Body of pancreas (tissue), 4 donors: ENCODE results near the gene ANKRD24. TPM values are rescaled to one million over a fixed set of nuclear protein-coding genes. Genes with fewer than 3 reads are reported as not detected.
"Not testable (repeated sequence)": the region's sequence is repeated elsewhere in the genome, so short reads cannot be mapped to it uniquely, and the experiment has no call there.

Experiments used
- ATAC-seq: fragments of 150-250 bp; one replicate; pipeline ENCODE4 v1.9.1; 2016
- DNase-seq, 4 donors: peaks; one replicate each; pipeline ENCODE4 v3.0.0-alpha.2; 2019
- H3K27ac ChIP-seq, 4 donors: fragments of 200-600 bp; sonication (generic); 1 replicate in 3 of 4; 2 replicates in 1 of 4; pipeline versions ENCODE4 v1.5.1 to v1.6.1; 2016 to 2019; ENCODE audit warnings: mild to moderate bottlenecking in 1 of 4, mixed read lengths in 1 of 4, moderate library complexity in 1 of 4
- H3K27me3 ChIP-seq, 2 donors: fragments of 200-600 bp; sonication (generic); one replicate each; pipeline ENCODE4 v1.6.0; 2016; ENCODE audit warnings: mild to moderate bottlenecking in 1 of 2
- H3K36me3 ChIP-seq, 2 donors: fragments of 200-600 bp; sonication (generic); replicated peaks in 1 of 2; 2 replicates each; pipeline ENCODE4 v1.5.1; 2016; ENCODE audit warnings: low read depth in 2 of 2; ENCODE audit not compliant: insufficient read depth in 1 of 2
- H3K4me1 ChIP-seq: fragments of 200-600 bp; sonication (generic); one replicate; pipeline ENCODE4 v1.6.0; 2016
- H3K4me3 ChIP-seq, 2 donors: fragments of 200-600 bp; sonication (generic); 1 replicate in 1 of 2; 2 replicates in 1 of 2; pipeline ENCODE4 v1.5.1; 2016 to 2019
- H3K9me3 ChIP-seq, 3 donors: fragments of 200-600 bp; sonication (generic); 1 replicate in 2 of 3; 2 replicates in 1 of 3; pipeline ENCODE4 v1.5.1; 2016
- POLR2A ChIP-seq, 3 donors: fragments of 450-650 bp; IDR thresholded peaks; one replicate each; pipeline ENCODE4 v1.6.1; 2016; ENCODE audit warnings: antibody characterized with exemption in 3 of 3, mild to moderate bottlenecking in 2 of 3
- WGBS, 2 donors: methylation state at CpG; one replicate each; pipeline ENCODE4 v1.1.5; 2017; 5-methylcytosine and 5-hydroxymethylcytosine counted together
- intact Hi-C: fragments of 100-400 bp; cut with DNase I; formaldehyde crosslinking; loops from one replicate; pipeline ENCODE4 v1.15.1; 2023
- total RNA-seq, 2 donors: library from RNA; depleted of rRNA; stranded (reverse); fragments of >200 nt; gene quantifications; one replicate each; pipeline ENCODE4 v1.1.0, GENCODE V29; 2016
- TF ChIP-seq, protein P1 (sequence below), 7 experiments: fragments of 450-650 bp in 4 of 7; fragments of 200-600 bp in 3 of 7; sonication (generic) in 3 of 7; IDR thresholded peaks; one replicate each; pipeline ENCODE4 v1.5.1; 2016 to 2019; ENCODE audit warnings: antibody characterized with exemption in 7 of 7

The ANKRD24 gene
- total RNA-seq, 2 donors from 2014 or later = 2.1 to 3.6 TPM

DNA sequence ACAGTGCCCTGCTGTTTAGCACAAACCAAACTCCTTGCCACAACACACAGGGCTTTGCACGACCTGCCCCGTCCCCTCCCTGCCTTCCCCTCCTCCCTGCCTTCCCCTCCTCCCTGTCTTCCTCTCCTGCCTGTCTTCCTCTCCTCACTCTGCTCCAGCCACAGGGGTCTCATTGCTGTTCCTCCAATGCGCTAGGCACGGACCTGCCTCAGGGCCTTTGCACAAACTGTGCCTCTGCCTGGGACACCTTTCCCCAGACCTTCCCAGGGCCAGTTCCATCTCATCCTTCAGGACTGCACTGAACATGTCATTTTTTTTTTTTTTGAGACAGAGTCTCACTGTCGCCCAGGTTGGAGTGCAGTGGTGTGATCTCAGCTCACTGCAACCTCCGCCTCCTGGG is 30.9 kb upstream of the ANKRD24 start:
- no peaks in the 10 kb centered on the region for H3K27me3 ChIP-seq
- 79% methylated on average over 6 of the region's 6 CpGs for WGBS, 2 donors

DNA sequence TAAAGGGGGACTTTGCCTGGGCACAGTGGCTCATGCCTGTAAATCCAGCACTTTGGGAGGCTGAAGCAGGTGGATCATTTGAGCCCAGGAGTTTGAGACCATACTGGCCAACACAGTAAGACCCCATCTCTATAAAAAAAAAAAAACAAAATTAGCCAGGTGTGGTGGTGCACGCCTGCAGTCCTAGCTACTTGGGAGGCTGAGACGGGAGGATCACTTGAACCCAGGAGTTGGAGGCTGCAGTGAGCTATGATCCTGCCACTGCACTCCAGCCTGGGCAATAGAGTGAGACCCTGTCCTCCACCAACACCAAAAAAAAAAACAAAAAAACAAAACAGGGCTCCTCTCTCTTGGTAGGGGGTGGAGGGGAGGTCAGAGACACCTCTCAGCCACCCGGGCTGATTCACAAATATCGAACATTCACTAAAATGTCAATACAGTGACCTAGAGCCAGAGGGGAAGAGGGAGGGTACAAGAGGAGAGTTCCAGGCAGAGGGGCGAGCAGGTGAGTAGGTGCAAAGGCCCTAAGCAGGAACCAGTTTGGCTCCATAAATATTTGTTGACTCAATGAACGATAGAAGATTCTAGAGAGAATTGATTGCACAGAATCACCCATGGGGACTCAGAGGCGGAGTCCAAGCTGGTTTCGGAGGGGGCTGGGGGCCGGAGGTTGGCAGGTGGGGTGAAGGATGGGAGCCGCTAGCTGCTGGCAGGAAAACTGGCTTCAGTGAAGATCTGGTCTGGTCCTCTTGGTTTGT is 30.1 kb upstream of the ANKRD24 start:
- no peak for DNase-seq
- WGBS, 2 donors = 69 to 70% methylated on average over 10 of the region's 10 CpGs
- H3K4me1 ChIP-seq = peaks cover 25% of the 10 kb centered on the region
- no peaks in the 10 kb centered on the region for H3K36me3 ChIP-seq
- no peak overlapping the region for H3K27ac ChIP-seq
- H3K27me3 ChIP-seq = no peaks in the 10 kb centered on the region
- H3K4me3 ChIP-seq = no peak overlapping the region
- no peak for TF ChIP-seq POLR2A (IDR thresholded peaks at IDR 0.05)
- TF ChIP-seq, protein P1, sequence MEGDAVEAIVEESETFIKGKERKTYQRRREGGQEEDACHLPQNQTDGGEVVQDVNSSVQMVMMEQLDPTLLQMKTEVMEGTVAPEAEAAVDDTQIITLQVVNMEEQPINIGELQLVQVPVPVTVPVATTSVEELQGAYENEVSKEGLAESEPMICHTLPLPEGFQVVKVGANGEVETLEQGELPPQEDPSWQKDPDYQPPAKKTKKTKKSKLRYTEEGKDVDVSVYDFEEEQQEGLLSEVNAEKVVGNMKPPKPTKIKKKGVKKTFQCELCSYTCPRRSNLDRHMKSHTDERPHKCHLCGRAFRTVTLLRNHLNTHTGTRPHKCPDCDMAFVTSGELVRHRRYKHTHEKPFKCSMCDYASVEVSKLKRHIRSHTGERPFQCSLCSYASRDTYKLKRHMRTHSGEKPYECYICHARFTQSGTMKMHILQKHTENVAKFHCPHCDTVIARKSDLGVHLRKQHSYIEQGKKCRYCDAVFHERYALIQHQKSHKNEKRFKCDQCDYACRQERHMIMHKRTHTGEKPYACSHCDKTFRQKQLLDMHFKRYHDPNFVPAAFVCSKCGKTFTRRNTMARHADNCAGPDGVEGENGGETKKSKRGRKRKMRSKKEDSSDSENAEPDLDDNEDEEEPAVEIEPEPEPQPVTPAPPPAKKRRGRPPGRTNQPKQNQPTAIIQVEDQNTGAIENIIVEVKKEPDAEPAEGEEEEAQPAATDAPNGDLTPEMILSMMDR (IDR thresholded peaks at IDR 0.05) = no peak
- H3K9me3 ChIP-seq = no peaks in the 10 kb centered on the region
- no peak for ATAC-seq
- intact Hi-C loops = no loop called here

More for the DNA sequence above, 30.9 kb upstream of the ANKRD24 start:
- TF ChIP-seq, protein P1 (IDR thresholded peaks at IDR 0.05) = no peak
- TF ChIP-seq POLR2A (IDR thresholded peaks at IDR 0.05) = no peak
- Histone ChIP-seq H3K36me3 (no peaks in the 10 kb centered on the region), H3K9me3 (no peaks in the 10 kb centered on the region), H3K4me1 (peaks cover 20% of the 10 kb centered on the region), H3K4me3 (no peak overlapping the region), H3K27ac (no peak overlapping the region)
- ATAC-seq = no peak
- intact Hi-C loops = no loop called here
- DNase-seq = no peak

DNA sequence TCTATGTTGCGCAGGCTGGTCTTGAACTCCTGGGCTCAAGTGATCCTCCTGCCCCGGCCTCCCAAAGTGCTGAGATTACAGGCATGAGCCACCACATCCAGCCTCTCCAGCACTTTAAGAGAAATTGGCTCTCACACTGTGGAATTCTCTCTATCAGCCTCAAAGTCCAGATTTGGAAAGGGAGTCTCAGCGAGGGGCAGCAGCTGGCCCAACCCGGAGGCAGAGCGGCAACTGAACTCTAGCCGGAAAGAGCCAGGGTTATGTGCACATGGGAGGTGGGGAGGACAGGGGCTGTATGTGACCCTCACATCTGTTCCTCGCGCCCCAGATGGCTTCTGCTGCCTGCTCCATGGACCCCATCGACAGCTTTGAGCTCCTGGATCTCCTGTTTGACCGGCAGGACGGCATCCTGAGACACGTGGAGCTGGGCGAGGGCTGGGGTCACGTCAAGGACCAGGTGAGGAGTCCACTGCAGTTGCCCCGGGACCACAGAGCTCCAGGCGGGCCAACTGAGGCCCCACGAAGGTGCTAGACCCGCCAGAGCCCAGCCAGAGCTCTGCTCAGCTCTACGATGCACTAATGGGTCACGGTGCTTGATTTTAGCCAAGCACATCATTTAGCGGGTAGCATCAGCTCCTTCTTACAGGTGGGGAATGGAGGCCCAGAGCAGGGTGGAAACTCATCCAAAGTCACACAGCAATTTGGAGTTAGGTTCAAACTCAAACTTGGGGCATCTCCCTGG is 27.7 kb upstream of the ANKRD24 start:
- TF ChIP-seq, protein P1 (IDR thresholded peaks at IDR 0.05) = no peak
- no peak for TF ChIP-seq POLR2A (IDR thresholded peaks at IDR 0.05)
- Histone ChIP-seq H3K27ac (no peak overlapping the region), H3K27me3 (no peaks in the 10 kb centered on the region), H3K4me3 (no peak overlapping the region), H3K36me3 (no peaks in the 10 kb centered on the region), H3K9me3 (no peaks in the 10 kb centered on the region), H3K4me1 (peaks cover 12% of the 10 kb centered on the region)
- DNase-seq = no peak
- intact Hi-C loops = no loop called here
- WGBS, 2 donors = 69 to 79% methylated on average over 5 to 21 of the region's 21 CpGs
- ATAC-seq = no peak

DNA sequence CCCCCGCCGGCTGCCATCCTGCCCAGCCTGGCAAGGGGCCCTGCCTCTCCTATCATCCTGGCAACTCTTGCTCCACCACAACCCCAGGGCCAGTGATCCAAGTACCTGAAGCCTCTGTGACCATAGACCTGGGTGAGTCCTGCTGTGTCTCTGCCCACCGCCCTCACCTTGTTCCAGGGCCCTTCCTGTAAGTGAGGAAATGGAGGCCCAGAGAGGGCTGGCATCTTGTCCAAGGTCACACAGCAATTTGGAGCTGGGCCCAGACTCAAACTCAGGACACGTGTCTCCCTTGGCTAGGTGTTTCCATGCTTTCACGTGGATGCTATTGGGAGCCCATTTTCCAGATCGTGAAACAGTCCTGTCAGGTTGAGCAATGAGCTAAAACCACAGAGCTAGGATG is 25.3 kb upstream of the ANKRD24 start:
- no peak for TF ChIP-seq POLR2A (IDR thresholded peaks at IDR 0.05)
- TF ChIP-seq, protein P1 (IDR thresholded peaks at IDR 0.05) = no peak
- Histone ChIP-seq H3K27ac (no peak overlapping the region), H3K27me3 (no peaks in the 10 kb centered on the region), H3K4me1 (peaks cover 9% of the 10 kb centered on the region), H3K9me3 (no peaks in the 10 kb centered on the region), H3K4me3 (no peak overlapping the region), H3K36me3 (no peaks in the 10 kb centered on the region)
- DNase-seq = no peak
- ATAC-seq = peak; percentile 21
- intact Hi-C loops = no loop called here
- WGBS, 2 donors = 42 to 55% methylated on average over 6 of the region's 6 CpGs

DNA sequence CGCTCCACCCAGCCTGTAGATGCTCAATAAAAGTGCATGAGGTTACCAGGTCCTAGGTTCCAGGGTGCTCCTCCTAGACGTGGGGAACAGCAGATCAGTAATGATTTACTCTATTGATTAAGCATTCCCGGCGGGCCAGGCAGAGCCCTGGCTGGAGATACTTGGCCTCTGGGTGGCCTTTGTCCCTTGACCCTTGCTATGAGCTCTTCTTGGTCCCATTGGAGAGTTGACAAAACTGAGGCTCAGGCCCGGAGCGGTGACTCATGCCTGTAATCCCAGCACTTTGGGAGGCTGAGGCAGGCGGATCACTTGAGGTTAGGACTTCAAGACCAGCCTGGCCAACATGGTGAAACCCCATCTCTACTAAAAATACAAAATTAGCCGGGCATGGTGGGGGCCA is 24.5 kb upstream of the ANKRD24 start:
- intact Hi-C loops, DNase-seq, H3K4me3 ChIP-seq, ATAC-seq, H3K4me1 ChIP-seq, H3K36me3 ChIP-seq, H3K27ac ChIP-seq, H3K9me3 ChIP-seq, H3K27me3 ChIP-seq: not testable (repeated sequence)
- WGBS, 2 donors = 57 to 67% methylated on average over 4 to 8 of the region's 8 CpGs
